GM12878 (cell line): ENCODE results near the gene MACF1. TPM values are rescaled to one million over a fixed set of nuclear protein-coding genes. Genes with fewer than 3 reads are reported as not detected.

Experiments
- ATAC-seq: fragments of 200-7000 bp; cut with Tn5 transposase; 3 replicates; pipeline ENCODE4 v1.9.1; 2020; ENCODE audit warnings: mild to moderate bottlenecking, moderate library complexity
- BruUV-seq: library from RNA; stranded (reverse); fragments of 400-500 nt; replicated peaks from 2 replicates; lab custom pipeline; 2021; lab: Mats Ljungman, UMichigan
- CTCF ChIA-PET: fragments of 300-600 bp; sonication (Branson Sonifier 250); formaldehyde crosslinking; extraction: SDS; loops from one replicate; lab custom pipeline; 2021; ENCODE audit warnings: inconsistent platforms; lab: Yijun Ruan, JAX
- POLR2A ChIA-PET: fragments of 350-600 bp; formaldehyde crosslinking; extraction: SDS; loops from one replicate; lab custom pipeline; 2021; ENCODE audit warnings: inconsistent platforms; lab: Charles Lee
- RAD21 ChIA-PET: fragments of 300-600 bp; sonication (Branson Sonifier 250); formaldehyde crosslinking; loops from one replicate; lab custom pipeline; 2023; ENCODE audit warnings: antibody characterized with exemption; ENCODE audit not compliant: unreplicated experiment; lab: Charles Lee
- SMC1A ChIA-PET: fragments of 300-600 bp; sonication (Branson Sonifier 250); formaldehyde crosslinking; loops from one replicate; lab custom pipeline; 2023; ENCODE audit not compliant: unreplicated experiment, uncharacterized antibody; lab: Charles Lee
- DNase-seq: peaks from one replicate; pipeline ENCODE4 v3.0.0-alpha.2; 2011; ENCODE audit warnings: low read depth, low spot score
- FAIRE-seq: peaks from 3 replicates; lab custom pipeline; 2011; peaks lifted over from hg19 to GRCh38; lab: Jason Lieb, UNC
- H2AFZ ChIP-seq: 2 replicates; pipeline ENCODE4 v1.6.0; 2011; ENCODE audit warnings: low read depth, low read length, control low read depth; ENCODE audit not compliant: control insufficient read depth
- H3K27ac ChIP-seq: 2 replicates; pipeline ENCODE4 v1.5.1; 2011; ENCODE audit warnings: control low read depth; ENCODE audit not compliant: control insufficient read depth, insufficient read depth
- H3K27me3 ChIP-seq, 2 experiments: replicated peaks in 1 of 2; 2 replicates each; pipeline versions ENCODE4 v1.6.0 to v1.6.1; 2011; ENCODE audit warnings: low read length in 1 of 2; ENCODE audit not compliant: control insufficient read depth in 2 of 2, insufficient read depth in 2 of 2
- H3K36me3 ChIP-seq, 2 experiments: 2 replicates each; pipeline ENCODE4 v1.5.1; 2011; ENCODE audit warnings: low read length in 1 of 2; ENCODE audit not compliant: control insufficient read depth in 2 of 2, insufficient read depth in 2 of 2
- H3K4me1 ChIP-seq: 2 replicates; pipeline ENCODE4 v1.6.1; 2011; ENCODE audit warnings: mild to moderate bottlenecking, low read length, moderate library complexity, mixed read lengths; ENCODE audit not compliant: control insufficient read depth, insufficient read depth
- H3K4me2 ChIP-seq: 2 replicates; pipeline ENCODE4 v1.6.0; 2011; ENCODE audit warnings: control low read depth; ENCODE audit not compliant: control insufficient read depth, insufficient read depth
- H3K4me3 ChIP-seq: fragments of 200-600 bp; sonication (generic); 2 replicates; pipeline ENCODE4 v1.5.1; 2016
- H3K79me2 ChIP-seq: 2 replicates; pipeline ENCODE4 v1.6.0; 2011; ENCODE audit warnings: low read length; ENCODE audit not compliant: control insufficient read depth, insufficient read depth
- H3K9ac ChIP-seq: 2 replicates; pipeline ENCODE4 v1.8.0; 2011; ENCODE audit warnings: low read length, control low read depth, mixed read lengths; ENCODE audit not compliant: control insufficient read depth, insufficient read depth
- H3K9me3 ChIP-seq: replicated peaks from 3 replicates; pipeline ENCODE4 v1.5.1; 2011; ENCODE audit warnings: mild to moderate bottlenecking, low read length; ENCODE audit not compliant: control insufficient read depth, insufficient read depth
- H4K20me1 ChIP-seq: 2 replicates; pipeline ENCODE4 v1.6.0; 2011; ENCODE audit not compliant: control insufficient read depth, insufficient read depth
- E2F8 ChIP-seq: fragments of 450-650 bp; IDR thresholded peaks from 2 replicates; pipeline ENCODE4 v1.6.1; 2018; ENCODE audit warnings: mild to moderate bottlenecking, low read depth, moderate library complexity; ENCODE audit not compliant: partially characterized antibody
- HCFC1 ChIP-seq: fragments of 150-350 bp; IDR thresholded peaks from 2 replicates; pipeline ENCODE4 v1.6.1; 2014; ENCODE audit warnings: low read length
- SUZ12 ChIP-seq: fragments of 200-600 bp; sonication (generic); IDR thresholded peaks from one replicate; pipeline ENCODE4 v1.6.1; 2018; ENCODE audit warnings: antibody characterized with exemption, mild to moderate bottlenecking; ENCODE audit not compliant: unreplicated experiment
- TAF1 ChIP-seq: IDR thresholded peaks from 2 replicates; pipeline ENCODE4 v1.6.1; 2011; ENCODE audit warnings: mild to moderate bottlenecking, low read depth, low read length, borderline replicate concordance
- ZNF274 ChIP-seq: IDR thresholded peaks from one replicate; pipeline ENCODE4 v1.8.0; 2011; ENCODE audit not compliant: insufficient read length, insufficient read depth
- WGBS: methylation state at CpG from one replicate; pipeline ENCODE4 v1.1.6; 2016; ENCODE audit warnings: low lambda C conversion rate; ENCODE audit not compliant: insufficient replicate concordance, insufficient coverage; ENCODE audit errors: missing lambda C conversion rate; 5-methylcytosine and 5-hydroxymethylcytosine counted together
- in situ Hi-C: fragments of 300-500 bp; cut with MboI; formaldehyde crosslinking; loops from 9 replicates; pipeline ENCODE4 v1.14.3; 2018; ENCODE audit warnings: mixed read lengths
- intact Hi-C: fragments of 100-400 bp; cut with micrococcal nuclease; formaldehyde crosslinking; loops from one replicate; pipeline ENCODE4 v1.14.2; 2022; ENCODE audit not compliant: unreplicated experiment
- polyA plus RNA-seq, 11 experiments: library from polyadenylated mRNA; depleted of rRNA in 4 of 11; unstranded in 6 of 11; stranded (reverse) in 5 of 11; fragments of >200 nt; fragmentation: Nextera tagmentation in 4 of 11; fragmentation: Illumina TruSeq in 1 of 11; extraction: Ambion mirVana in 4 of 11; extraction: Trizol in 1 of 11; gene quantifications; 1 replicate in 1 of 11; 2 replicates in 10 of 11; pipeline versions ENCODE4 v1.2.1 to v1.2.3, GENCODE V29; 2011 to 2016; ENCODE audit warnings: inconsistent platforms in 2 of 11, missing spikeins in 2 of 11, low read depth in 1 of 11
- total RNA-seq, 4 experiments: library from RNA; depleted of rRNA in 3 of 4; stranded (reverse); fragments of >200 nt in 3 of 4; fragmentation: Illumina TruSeq in 1 of 4; extraction: Trizol in 1 of 4; gene quantifications; 2 replicates each; pipeline versions ENCODE4 v1.2.1 to v1.2.3, GENCODE V29; 2013 to 2021

MACF1 gene
- total and polyA plus RNA-seq, 10 of the 15 experiments (the other 5 are each of a cell fraction or from before 2014, with no cell fraction given), result 15.5 to 201 (median 76.9) TPM

- SMC1A ChIA-PET, result interaction anchor here (0.6 to 1.7 kb wide), 3 partner anchors 15 to 277 kb away, joined by 3 read pairs; no protein-coding TSS in a partner anchor
- no peak overlapping the region for H3K4me2 ChIP-seq
- peaks cover 14 to 27% of the 10 kb centered on the region in 2 experiments for H3K36me3 ChIP-seq
- H3K4me3 ChIP-seq, result no peak overlapping the region
- peaks cover 10% of the 10 kb centered on the region for H3K79me2 ChIP-seq
- CTCF ChIA-PET, result interaction anchor here (1.0 to 1.8 kb wide), 3 partner anchors 13 to 90 kb away, joined by 3 to 4 read pairs (median 3); no protein-coding TSS in a partner anchor
- no TSS peak for BruUV-seq
- no peaks in the 10 kb centered on the region for H4K20me1 ChIP-seq
- no peaks in the 10 kb centered on the region for H3K4me1 ChIP-seq
- in situ Hi-C loops (no loop called here), intact Hi-C loops (no loop called here)
- TF ChIP-seq SUZ12, result no peak
- no peak for TF ChIP-seq HCFC1
- no peak for TF ChIP-seq TAF1
- no peak for TF ChIP-seq E2F8
- TF ChIP-seq ZNF274, result no peak
- H3K27me3 ChIP-seq, result no peaks in the 10 kb centered on the region
- POLR2A ChIA-PET, result no interaction called here
- no peak for FAIRE-seq
- RAD21 ChIA-PET, result no interaction called here
- no peak for ATAC-seq
- WGBS, result 89% methylated on average over 8 of the region's 8 CpGs
- H3K9ac ChIP-seq, result no peak overlapping the region
- no peaks in the 10 kb centered on the region for H3K9me3 ChIP-seq
- no peak for DNase-seq
- H2AFZ ChIP-seq, result no peak overlapping the region
- no peak overlapping the region for H3K27ac ChIP-seq
These were observed 78.2 kb downstream of the MACF1 start for GRCh38 chr1:39282537-39283216.
